Smooth muscle cell (in vitro differentiated cells): ENCODE results near the gene TRIM14. TPM values are rescaled to one million over a fixed set of nuclear protein-coding genes. Genes with fewer than 3 reads are reported as not detected.

ENCODE experiments used
- DNase-seq: peaks from one replicate; lab custom pipeline; 2025; ENCODE audit not compliant: unreplicated experiment; lab: John Stamatoyannopoulos, UW
- H2AFZ ChIP-seq: fragments of 200-600 bp; sonication (generic); 2 replicates; pipeline ENCODE4 v1.6.0; 2016; ENCODE audit warnings: antibody characterized with exemption, low read depth, mild to moderate bottlenecking
- H3F3A ChIP-seq: fragments of 200-600 bp; sonication (generic); 2 replicates; pipeline ENCODE4 v1.6.0; 2017; ENCODE audit warnings: antibody characterized with exemption, low read depth
- H3K27ac ChIP-seq: fragments of 200-600 bp; sonication (generic); 2 replicates; pipeline ENCODE4 v1.5.1; 2016; ENCODE audit warnings: low read depth, mild to moderate bottlenecking
- H3K27me3 ChIP-seq: fragments of 200-600 bp; sonication (generic); 2 replicates; pipeline ENCODE4 v1.6.1; 2016; ENCODE audit warnings: low read depth, mild to moderate bottlenecking
- H3K36me3 ChIP-seq: fragments of 200-600 bp; sonication (generic); 2 replicates; pipeline ENCODE4 v1.5.1; 2016; ENCODE audit warnings: low read depth
- H3K4me1 ChIP-seq: fragments of 200-600 bp; sonication (generic); 2 replicates; pipeline ENCODE4 v1.5.1; 2016; ENCODE audit warnings: low read depth
- H3K4me2 ChIP-seq: fragments of 200-600 bp; sonication (generic); 2 replicates; pipeline ENCODE4 v1.6.0; 2016; ENCODE audit warnings: mild to moderate bottlenecking
- H3K4me3 ChIP-seq: fragments of 200-600 bp; sonication (generic); 2 replicates; pipeline ENCODE4 v1.5.1; 2016; ENCODE audit warnings: mild to moderate bottlenecking
- H3K79me2 ChIP-seq: fragments of 200-600 bp; sonication (generic); 2 replicates; pipeline ENCODE4 v1.6.0; 2016; ENCODE audit warnings: low read depth, mild to moderate bottlenecking
- H3K9ac ChIP-seq: fragments of 200-600 bp; sonication (generic); 2 replicates; pipeline ENCODE4 v1.6.0; 2016; ENCODE audit warnings: low read depth
- H3K9me3 ChIP-seq: fragments of 200-600 bp; sonication (generic); replicated peaks from 2 replicates; pipeline ENCODE4 v1.5.1; 2016; ENCODE audit warnings: low read depth
- H4K20me1 ChIP-seq: fragments of 200-600 bp; sonication (generic); 2 replicates; pipeline ENCODE4 v1.6.0; 2016; ENCODE audit warnings: low read depth
- CTCF ChIP-seq: fragments of 200-600 bp; sonication (generic); IDR thresholded peaks from 2 replicates; pipeline ENCODE4 v1.5.1; 2017; ENCODE audit warnings: borderline replicate concordance, mild to moderate bottlenecking, antibody characterized with exemption; ENCODE audit not compliant: insufficient read depth, poor library complexity, severe bottlenecking
- WGBS: methylation state at CpG from one replicate; pipeline ENCODE4 v1.1.7; 2016; ENCODE audit warnings: low lambda C conversion rate; 5-methylcytosine and 5-hydroxymethylcytosine counted together
- polyA plus RNA-seq: library from polyadenylated mRNA; unstranded; fragments of >200 nt; fragmentation: Nextera tagmentation; extraction: Ambion mirVana; gene quantifications from 2 replicates; pipeline ENCODE4 v1.2.1, GENCODE V29; 2016
- total RNA-seq: library from RNA; depleted of rRNA; stranded (reverse); fragments of >200 nt; gene quantifications from 2 replicates; pipeline ENCODE4 v1.2.3, GENCODE V29; 2014

The TRIM14 gene
- total and polyA plus RNA-seq, 2 experiments from 2014 or later, result 1.2 to 2.5 TPM

DNA sequence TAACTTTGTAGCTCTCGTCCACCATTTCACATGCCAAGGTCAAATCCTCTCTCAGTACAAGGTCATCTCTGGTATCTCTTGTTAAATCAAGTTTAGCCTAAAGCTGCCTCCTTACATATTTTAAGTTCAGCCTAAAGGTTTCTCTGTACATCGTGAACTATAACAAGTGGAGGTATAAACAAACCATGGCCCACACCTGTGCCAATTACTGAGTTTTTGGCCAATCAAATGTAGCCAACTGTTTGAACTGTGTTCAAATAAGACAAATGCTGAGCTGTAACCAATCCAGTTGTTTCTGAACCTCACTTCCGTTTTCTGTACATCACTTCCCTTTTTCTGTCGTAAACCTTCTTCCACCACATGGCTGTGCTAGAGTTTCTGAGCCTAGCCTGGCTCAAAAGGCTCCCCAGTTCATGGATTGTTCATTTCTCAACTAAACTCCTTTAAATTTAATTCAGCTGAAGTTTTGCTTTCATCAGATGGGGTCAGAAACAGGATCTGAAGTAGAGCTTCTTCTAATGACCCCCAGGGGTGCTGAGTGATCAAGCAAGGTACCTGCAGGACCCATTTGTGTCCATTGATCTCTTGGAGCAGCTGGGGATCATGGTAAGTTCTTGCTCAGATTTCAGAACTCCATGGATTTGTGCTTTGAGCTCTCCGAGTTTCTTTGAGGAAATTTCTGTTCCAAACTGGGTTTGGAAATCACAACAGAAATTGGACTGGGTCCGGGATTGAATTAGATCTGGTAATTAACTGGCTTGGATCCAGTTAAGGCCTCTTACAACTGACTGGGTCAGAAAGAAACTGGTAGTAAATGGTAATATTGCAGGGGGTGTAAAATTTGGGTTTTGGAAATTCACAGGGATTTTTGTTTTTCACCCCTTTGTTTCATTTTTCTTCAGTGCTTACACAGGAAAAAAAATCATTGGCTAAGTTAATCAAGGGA lies 73.5 kb downstream of the TRIM14 start:
- Histone ChIP-seq H3K9ac (no peak overlapping the region), H2AFZ (no peak overlapping the region), H3K4me3 (no peak overlapping the region), H3F3A (no peaks in the 10 kb centered on the region), H3K36me3 (no peaks in the 10 kb centered on the region), H3K4me2 (no peak overlapping the region), H3K27me3 (no peaks in the 10 kb centered on the region), H3K79me2 (no peaks in the 10 kb centered on the region), H3K4me1 (no peaks in the 10 kb centered on the region), H4K20me1 (no peaks in the 10 kb centered on the region), H3K27ac (no peak overlapping the region), H3K9me3 (no peaks in the 10 kb centered on the region)
- 90% methylated on average over 6 of the region's 6 CpGs for WGBS
- no peak for DNase-seq
- no peak for TF ChIP-seq CTCF

DNA sequence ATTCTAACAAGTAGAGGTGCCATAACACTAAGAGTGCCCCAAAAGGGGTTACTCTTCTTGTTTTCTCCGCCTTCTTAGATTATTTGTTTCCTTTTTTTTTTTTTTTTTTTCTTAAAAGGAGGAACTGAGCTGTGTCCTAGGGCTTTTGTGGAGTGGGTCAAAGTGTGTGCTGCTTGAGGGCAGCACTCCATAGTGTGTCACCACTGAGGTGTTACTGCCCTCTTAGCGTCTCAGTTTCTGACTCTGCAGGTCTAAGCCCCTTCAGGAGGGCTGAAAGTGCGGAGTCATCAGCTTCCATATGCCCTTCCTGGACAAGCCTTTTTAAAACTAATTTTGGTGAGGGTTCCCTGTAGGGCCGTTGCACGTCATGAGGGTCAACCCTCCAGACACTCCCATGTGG lies 75.1 kb downstream of the TRIM14 start:
- no peak overlapping the region for H3K9ac ChIP-seq
- no peak overlapping the region for H3K4me3 ChIP-seq
- H3K27me3 ChIP-seq, result no peaks in the 10 kb centered on the region
- H3K9me3 ChIP-seq, result no peaks in the 10 kb centered on the region
- no peaks in the 10 kb centered on the region for H3K79me2 ChIP-seq
- 93% methylated on average over 5 of the region's 5 CpGs for WGBS
- H3K27ac ChIP-seq, result no peak overlapping the region
- no peaks in the 10 kb centered on the region for H3K4me1 ChIP-seq
- no peak overlapping the region for H3K4me2 ChIP-seq
- no peak for DNase-seq
- no peaks in the 10 kb centered on the region for H4K20me1 ChIP-seq
- H3F3A ChIP-seq, result no peaks in the 10 kb centered on the region
- no peak for TF ChIP-seq CTCF
- no peaks in the 10 kb centered on the region for H3K36me3 ChIP-seq
- H2AFZ ChIP-seq, result no peak overlapping the region

DNA sequence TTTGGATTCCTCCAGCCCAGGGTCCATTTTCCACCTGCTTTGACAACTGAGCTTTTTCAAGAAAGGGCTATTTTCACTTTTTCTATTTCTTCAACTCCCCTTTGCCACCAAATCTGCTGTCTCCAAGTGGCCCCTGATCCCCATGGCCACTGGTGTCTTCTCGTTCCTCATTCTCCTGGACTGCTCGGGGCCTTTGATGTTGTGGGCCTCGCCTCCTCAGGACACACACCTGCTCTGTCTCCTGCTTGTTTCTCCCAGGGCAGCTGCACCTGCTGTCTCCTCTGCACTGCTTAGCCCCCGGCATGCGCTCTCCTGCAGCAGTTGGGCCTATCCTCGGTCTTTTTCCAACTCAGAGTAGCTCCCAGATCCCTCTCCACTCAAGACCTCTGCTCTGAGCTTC lies 78.8 kb downstream of the TRIM14 start:
- DNase-seq, result no peak
- Histone ChIP-seq H3K4me3 (no peak overlapping the region), H3K36me3 (no peaks in the 10 kb centered on the region), H3K9me3 (no peaks in the 10 kb centered on the region), H3F3A (no peaks in the 10 kb centered on the region), H3K79me2 (no peaks in the 10 kb centered on the region), H3K4me1 (no peaks in the 10 kb centered on the region), H3K27ac (no peak overlapping the region), H2AFZ (no peak overlapping the region), H3K27me3 (no peaks in the 10 kb centered on the region), H4K20me1 (no peaks in the 10 kb centered on the region), H3K9ac (no peak overlapping the region), H3K4me2 (no peak overlapping the region)
- no peak for TF ChIP-seq CTCF
- 95% methylated on average over 6 of the region's 6 CpGs for WGBS
